ENCODE results near the gene TDP2.
"Not testable (repeated sequence)": the region's sequence is repeated elsewhere in the genome, so short reads cannot be mapped to it uniquely, and the experiment has no call there.

TDP2 gene

GRCh38 chr6:24640631-24641030 lies 26.1 kb downstream of the TDP2 start:
- not testable (repeated sequence) for H3K27ac ChIP-seq (replicated peaks); H3K4me3 ChIP-seq (replicated peaks; ENCODE audit: insufficient read depth, low read length); H3K27me3 ChIP-seq (ENCODE audit: insufficient read depth, poor library complexity, severe bottlenecking); DNase-seq (ENCODE audit: low read depth in 1 of 2, low spot score in 1 of 2)

GRCh38 chr6:24640166-24640565 lies 26.5 kb downstream of the TDP2 start:
- Histone ChIP-seq H3K27ac (replicated peaks) (no peak overlapping the region), H3K4me3 (replicated peaks; ENCODE audit: insufficient read depth, low read length) (no peak overlapping the region), H3K27me3 (ENCODE audit: insufficient read depth, poor library complexity, severe bottlenecking) (peaks cover 2% of the 10 kb centered on the region)
- no peak for DNase-seq (ENCODE audit: low read depth in 1 of 2, low spot score in 1 of 2)
- TF ChIP-seq GABPA (IDR thresholded peaks at IDR 0.05; ENCODE audit: low read depth) (no peak), POLR2AphosphoS5 (IDR thresholded peaks at IDR 0.05; ENCODE audit: low read depth) (no peak), CTCF (IDR thresholded peaks at IDR 0.05; ENCODE audit: insufficient read depth, low read length) (no peak)

GRCh38 chr6:24636681-24637080 lies 30.0 kb downstream of the TDP2 start:
- Histone ChIP-seq H3K4me3 (replicated peaks; ENCODE audit: insufficient read depth, low read length) (no peak overlapping the region), H3K27ac (replicated peaks) (no peak overlapping the region), H3K27me3 (ENCODE audit: insufficient read depth, poor library complexity, severe bottlenecking) (no peaks in the 10 kb centered on the region)
- TF ChIP-seq GABPA (IDR thresholded peaks at IDR 0.05; ENCODE audit: low read depth): no peak
- DNase-seq (ENCODE audit: low read depth in 1 of 2, low spot score in 1 of 2): no peak

- DNase-seq (ENCODE audit: low read depth in 1 of 2, low spot score in 1 of 2): no peak
- Histone ChIP-seq H3K4me3 (replicated peaks; ENCODE audit: insufficient read depth, low read length) (no peak overlapping the region), H3K27ac (replicated peaks) (no peak overlapping the region), H3K27me3 (ENCODE audit: insufficient read depth, poor library complexity, severe bottlenecking) (peaks cover 3% of the 10 kb centered on the region)
- no peak for TF ChIP-seq REST (IDR thresholded peaks at IDR 0.05; ENCODE audit: insufficient replicate concordance, low read depth)
These were observed 34.1 kb downstream of the TDP2 start for GRCh38 chr6:24632573-24632972.

- TF ChIP-seq GABPA (IDR thresholded peaks at IDR 0.05; ENCODE audit: low read depth): no peak
- no peak for TF ChIP-seq REST (IDR thresholded peaks at IDR 0.05; ENCODE audit: insufficient replicate concordance, low read depth)
- no peak for TF ChIP-seq CTCF (IDR thresholded peaks at IDR 0.05; ENCODE audit: insufficient read depth, low read length)
- TF ChIP-seq POLR2AphosphoS5 (IDR thresholded peaks at IDR 0.05; ENCODE audit: low read depth): no peak
- TF ChIP-seq SPI1 (IDR thresholded peaks at IDR 0.05; ENCODE audit: borderline replicate concordance, low read depth): no peak
- DNase-seq (ENCODE audit: low read depth in 1 of 2, low spot score in 1 of 2): no peak
- Histone ChIP-seq H3K27ac (replicated peaks) (no peak overlapping the region), H3K4me3 (replicated peaks; ENCODE audit: insufficient read depth, low read length) (no peak overlapping the region), H3K27me3 (ENCODE audit: insufficient read depth, poor library complexity, severe bottlenecking) (peaks cover 7% of the 10 kb centered on the region)
These were observed 35.0 kb downstream of the TDP2 start for GRCh38 chr6:24631671-24632070.

Measured in HL-60 (cell line).